GM18508 (cell line): ENCODE measurements around the gene OR52D1.

Experiments
- ATAC-seq: cut with Tn5 transposase; IDR thresholded peaks from one replicate; pipeline ENCODE4 v1.9.1; 2021; ENCODE audit warnings: moderate number of reproducible peaks; ENCODE audit not compliant: insufficient read depth, unreplicated experiment

Gene OR52D1

GRCh38 chr11:5488385-5488784 is at the start of gene OR52D1:
Gene OR52D1 (plus strand): TSS chr11:5488685. CDS start chr11:5488707, 22 bp downstream.
- no peak for ATAC-seq

DNA sequence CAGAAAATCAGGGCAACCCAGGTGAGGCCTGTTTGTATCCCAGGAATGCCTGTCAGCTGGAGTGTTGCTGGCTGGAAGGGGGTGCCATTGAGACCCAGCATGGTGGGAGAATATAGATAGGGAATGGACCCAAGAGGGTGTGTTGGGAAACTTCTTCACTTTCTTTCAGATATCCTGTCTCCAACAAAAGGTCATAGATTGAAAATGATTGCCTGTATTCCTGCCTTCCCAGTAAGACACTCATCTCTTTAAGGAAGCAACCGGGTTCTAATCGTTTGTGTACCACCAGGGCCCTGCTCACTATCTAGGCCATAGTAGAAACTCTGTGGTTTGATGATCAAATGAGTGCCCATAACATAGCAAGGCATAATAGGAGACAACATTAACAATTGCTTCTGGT is 47.1 kb upstream of the OR52D1 start, which contains the start of gene OR51I1:
Gene OR51I1 (minus strand): TSS at position 101 of the 400 bp plus-strand sequence. CDS start 0 bp downstream, at position 101.
- no peak for ATAC-seq

- no peak for ATAC-seq
Observed at GRCh38 chr11:5443835-5444393, 44.6 kb upstream of the OR52D1 start.

GRCh38 chr11:5449023-5449422 is 39.5 kb upstream of the OR52D1 start, which contains the start of gene OR51I2:
Gene OR51I2 (plus strand): TSS chr11:5449323. CDS start chr11:5453489, 4,166 bp downstream.
- ATAC-seq: no peak

DNA sequence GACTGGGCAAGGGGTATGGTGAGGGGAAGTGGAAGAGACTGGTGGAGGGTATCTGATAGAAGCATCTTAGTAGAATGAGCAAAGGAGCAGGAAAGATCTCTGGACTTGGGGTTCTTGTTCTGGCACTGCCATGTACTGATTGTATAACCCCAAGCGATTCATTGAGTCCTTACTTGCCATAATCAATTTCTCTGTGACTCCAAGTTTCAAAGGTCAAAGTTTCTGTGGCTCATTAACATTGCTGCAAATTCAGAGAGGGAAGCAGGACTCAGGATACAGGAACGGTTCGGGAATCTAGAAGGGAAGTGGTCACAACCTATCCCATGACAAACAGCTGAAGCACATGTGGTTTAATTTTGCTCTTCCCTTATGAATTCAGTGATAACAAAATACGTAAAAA is 39.1 kb upstream of the OR52D1 start:
- no peak for ATAC-seq

GRCh38 chr11:5460983-5461621 is 27.4 kb upstream of the OR52D1 start:
- ATAC-seq: no peak

DNA sequence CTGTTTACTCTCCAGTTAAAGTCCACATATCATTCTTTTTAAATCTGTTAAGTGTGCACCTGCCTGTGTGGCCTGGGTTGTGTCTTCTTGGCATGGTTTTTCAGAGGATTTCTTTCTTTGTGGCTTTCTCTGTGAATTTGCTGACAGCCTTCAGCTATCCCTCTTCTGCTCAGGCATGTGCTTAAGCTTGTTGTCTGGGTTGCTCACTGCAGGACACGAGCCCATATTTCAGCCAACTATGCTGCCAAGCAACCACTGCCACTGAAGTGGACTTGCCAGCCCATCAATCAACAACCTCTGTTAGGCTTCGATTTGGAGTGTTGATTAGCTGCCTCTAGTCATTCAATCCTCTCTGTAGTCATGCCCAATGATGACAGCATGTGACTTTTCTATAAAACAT is 21.0 kb upstream of the OR52D1 start:
- ATAC-seq: no peak

DNA sequence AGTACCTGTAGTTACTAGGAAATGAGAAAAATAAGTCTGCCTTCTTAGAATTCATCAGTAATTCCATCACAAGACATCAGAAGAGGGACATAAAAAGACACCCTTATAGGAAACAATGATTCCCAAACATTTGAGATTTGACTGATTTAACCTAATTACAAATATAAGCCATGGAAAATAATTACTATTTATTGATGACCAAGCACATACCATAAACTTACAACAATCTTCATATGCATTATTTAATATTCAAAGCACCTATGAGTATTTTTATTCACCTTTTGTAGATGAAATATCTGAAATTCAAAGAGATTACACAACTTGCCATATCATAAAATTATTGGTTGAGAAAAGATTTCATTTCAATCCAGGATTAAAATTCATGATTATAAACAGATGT is 14.6 kb upstream of the OR52D1 start:
- no peak for ATAC-seq

GRCh38 chr11:5476186-5476819 is 12.2 kb upstream of the OR52D1 start:
- ATAC-seq: no peak

GRCh38 chr11:5486003-5486402 is 2.5 kb upstream of the OR52D1 start:
- ATAC-seq: no peak

DNA sequence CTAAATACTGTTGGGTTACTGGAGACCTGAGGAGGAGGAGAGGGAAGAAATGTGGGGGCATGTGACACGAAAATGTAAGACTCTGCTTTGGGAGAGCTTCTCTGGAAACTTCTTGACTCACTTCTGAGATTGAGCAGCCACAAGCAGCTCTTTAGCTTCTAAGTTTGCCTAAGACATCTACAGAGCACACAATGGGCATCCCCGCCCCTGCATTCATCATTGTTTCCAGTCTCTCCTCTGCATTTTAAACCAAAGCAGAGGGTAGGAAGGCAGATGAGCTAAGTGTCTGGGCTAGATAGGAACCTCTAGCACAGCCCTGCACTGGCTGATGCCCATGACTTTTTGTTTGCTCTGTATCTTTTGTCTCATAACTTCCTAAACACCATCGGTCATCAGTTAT is 2.1 kb upstream of the OR52D1 start:
- no peak for ATAC-seq

DNA sequence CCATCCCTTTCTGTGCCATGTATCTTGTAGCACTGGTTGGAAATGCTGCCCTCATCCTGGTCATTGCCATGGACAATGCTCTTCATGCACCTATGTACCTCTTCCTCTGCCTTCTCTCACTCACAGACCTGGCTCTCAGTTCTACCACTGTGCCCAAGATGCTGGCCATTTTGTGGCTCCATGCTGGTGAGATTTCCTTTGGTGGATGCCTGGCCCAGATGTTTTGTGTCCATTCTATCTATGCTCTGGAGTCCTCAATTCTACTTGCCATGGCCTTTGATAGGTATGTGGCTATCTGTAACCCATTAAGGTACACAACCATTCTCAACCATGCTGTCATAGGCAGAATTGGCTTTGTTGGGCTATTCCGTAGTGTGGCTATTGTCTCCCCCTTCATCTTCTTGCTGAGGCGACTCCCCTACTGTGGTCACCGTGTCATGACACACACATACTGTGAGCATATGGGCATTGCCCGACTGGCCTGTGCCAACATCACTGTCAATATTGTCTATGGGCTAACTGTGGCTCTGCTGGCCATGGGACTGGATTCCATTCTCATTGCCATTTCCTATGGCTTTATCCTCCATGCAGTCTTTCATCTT is 414 bp downstream of the OR52D1 start:
- ATAC-seq: no peak

- ATAC-seq: no peak
Observed at GRCh38 chr11:5489576-5490357, 1.3 kb downstream of the OR52D1 start.

GRCh38 chr11:5499671-5500070 is 11.2 kb downstream of the OR52D1 start:
- ATAC-seq: no peak

DNA sequence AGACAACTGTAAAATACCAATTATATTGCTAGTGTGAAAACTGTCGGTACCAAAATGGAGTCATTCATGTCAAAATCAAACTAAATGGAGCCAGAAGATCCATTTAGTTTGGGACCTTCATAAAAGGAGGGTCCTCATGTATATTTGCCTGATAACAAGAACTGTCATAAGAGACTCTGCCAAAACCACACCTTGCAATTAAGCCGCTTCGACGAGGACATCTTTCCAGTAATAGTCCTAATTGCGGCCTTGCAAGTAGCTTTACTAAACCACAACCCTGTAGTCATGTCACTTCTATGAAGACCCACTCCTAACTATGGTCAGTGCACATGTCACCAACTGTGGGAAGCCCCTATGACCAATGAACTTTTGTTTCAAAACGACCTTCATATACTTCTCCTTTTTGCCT is 11.9 kb downstream of the OR52D1 start:
- no peak for ATAC-seq

DNA sequence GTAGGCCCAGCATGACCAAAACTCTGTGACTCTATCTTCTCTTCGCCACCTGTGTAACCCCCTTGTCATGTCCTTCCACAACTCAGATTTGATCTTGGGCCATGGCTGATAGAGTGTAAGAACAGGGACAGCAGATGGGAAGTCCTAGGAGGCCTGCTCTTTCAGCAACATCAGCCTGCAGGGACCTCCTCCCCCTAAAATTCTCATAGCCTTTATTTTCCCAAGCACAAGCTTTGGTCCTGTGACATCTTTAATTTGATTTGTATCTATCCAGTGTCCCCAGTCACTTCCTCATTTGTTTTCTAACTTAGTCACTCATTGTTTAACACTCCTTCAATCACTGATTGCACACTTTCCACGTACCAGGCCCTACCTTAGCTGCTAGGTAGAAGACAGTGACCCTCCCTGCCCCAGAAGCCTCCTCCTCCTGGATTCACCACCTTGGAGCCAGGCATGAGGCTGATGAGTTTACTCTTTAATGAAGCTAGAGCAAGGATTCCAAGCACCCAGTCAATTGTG is 16.0 kb downstream of the OR52D1 start:
- ATAC-seq: no peak

DNA sequence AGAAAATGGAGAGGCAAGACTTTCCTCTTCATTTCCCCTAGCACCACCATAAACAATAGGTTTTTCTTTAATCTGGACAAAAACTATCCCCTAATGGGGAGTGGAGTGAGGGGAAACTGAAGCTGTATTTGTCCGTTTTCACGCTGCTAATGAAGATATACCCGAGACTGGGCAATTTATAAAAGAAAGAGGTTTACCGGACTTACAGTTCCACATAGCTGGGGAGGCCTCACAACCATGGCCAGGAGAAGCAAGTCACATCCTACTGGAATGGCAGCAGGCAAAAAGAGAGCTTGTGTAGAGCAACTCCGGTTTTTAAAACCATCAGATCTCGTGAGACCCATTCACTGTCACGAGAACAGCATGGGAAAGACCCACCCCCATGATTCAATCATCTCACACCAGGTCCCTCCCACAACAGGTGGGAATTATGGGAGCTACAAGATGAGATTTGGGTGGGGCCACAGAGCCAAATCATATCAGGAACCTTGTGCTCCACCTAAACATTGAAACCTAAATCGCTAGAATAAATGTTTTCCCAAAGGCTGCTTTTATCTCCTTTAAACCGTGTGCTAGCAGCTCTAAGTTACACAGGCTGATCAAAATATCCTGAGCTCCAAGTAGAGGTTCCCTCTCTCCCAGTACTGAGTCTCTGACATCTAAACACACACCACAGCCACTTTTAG is 17.0 kb downstream of the OR52D1 start:
- ATAC-seq: no peak

DNA sequence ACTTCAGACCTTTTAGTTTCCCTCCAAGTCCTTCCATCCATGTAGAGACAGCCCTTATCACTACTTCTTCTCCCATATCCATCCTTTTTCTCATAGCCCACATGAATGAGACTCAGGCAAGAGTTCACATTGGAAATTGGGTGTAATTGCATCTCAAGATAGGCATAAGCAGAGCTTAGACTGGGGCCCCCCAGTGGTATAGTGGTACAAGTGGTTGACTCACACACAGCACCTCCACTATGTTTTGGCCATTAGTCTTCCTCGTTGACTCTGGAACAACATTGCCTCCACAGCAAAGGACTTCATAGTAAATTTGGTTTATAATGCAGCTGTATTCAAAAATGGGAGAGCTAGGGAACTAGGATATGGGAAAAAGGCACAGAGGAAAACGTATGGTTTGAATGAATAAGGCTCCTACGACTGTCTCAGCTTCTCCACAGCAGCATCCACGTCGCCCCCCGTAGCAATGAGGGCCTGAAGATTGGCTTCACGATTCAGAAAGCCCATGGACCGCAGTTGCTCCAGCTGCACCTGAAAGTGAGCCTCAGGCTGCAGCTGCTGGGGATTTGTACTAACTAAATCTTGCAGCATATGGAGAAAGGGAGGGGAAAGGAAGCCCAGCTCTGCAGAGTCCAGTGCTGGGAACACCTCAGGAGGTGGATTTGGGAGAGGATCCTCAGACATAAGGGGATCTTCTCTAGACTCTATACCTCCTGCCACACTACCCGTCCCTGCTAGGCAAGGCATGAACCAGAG is 18.9 kb downstream of the OR52D1 start:
- no peak for ATAC-seq

DNA sequence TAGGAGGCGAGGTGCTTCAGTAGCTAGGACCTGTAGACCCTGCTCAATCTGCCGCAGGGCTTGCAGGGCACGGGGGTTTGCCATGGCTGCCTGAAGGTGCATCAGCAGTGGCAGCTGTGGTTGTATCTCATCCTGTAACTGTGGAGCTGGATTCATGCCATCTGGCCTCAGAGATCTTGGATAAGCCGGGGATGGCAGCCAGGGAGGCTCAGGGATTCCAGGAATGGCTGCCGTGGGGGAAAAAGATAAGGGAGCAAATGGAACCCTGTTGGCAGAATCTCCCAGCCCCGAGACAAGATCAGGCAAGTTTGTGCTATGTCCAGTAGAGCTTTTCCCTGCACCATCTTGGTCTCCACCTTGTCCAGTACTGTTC is 19.4 kb downstream of the OR52D1 start:
- ATAC-seq: no peak
